IPS DF 19.7 (cell line): Measurements from ENCODE around the gene LIPF.
"Not testable (repeated sequence)": the region's sequence is repeated elsewhere in the genome, so short reads cannot be mapped to it uniquely, and the experiment has no call there.

Experiments
- DNase-seq: peaks from one replicate; pipeline ENCODE4 v3.0.0-alpha.2; 2013; ENCODE audit warnings: low read depth, low spot score

Gene LIPF

GRCh38 chr10:88676283-88677060 lies 12.2 kb downstream of the LIPF start:
- no peak for DNase-seq

GRCh38 chr10:88680958-88681357 lies 16.7 kb downstream of the LIPF start:
- DNase-seq = no peak

GRCh38 chr10:88682491-88682890 lies 18.2 kb downstream of the LIPF start:
- no peak for DNase-seq

- no peak for DNase-seq
These were observed 23.7 kb downstream of the LIPF start for GRCh38 chr10:88687853-88688467.

GRCh38 chr10:88689366-88689765 lies 25.1 kb downstream of the LIPF start:
- no peak for DNase-seq

- no peak for DNase-seq
These were observed 29.3 kb downstream of the LIPF start for GRCh38 chr10:88693392-88694020.

- peak; percentile 88 for DNase-seq
These were observed 38.8 kb downstream of the LIPF start for GRCh38 chr10:88702848-88703597.

- DNase-seq = no peak
These were observed 41.7 kb downstream of the LIPF start, which contains the start of gene LIPK for GRCh38 chr10:88705958-88706357. Gene LIPK (plus strand): TSS chr10:88706249. CDS start chr10:88724544, 18,295 bp downstream.

GRCh38 chr10:88707429-88708155 lies 43.4 kb downstream of the LIPF start:
- DNase-seq = no peak

GRCh38 chr10:88709361-88709760 lies 45.1 kb downstream of the LIPF start:
- DNase-seq = not testable (repeated sequence)

- no peak for DNase-seq
These were observed 51.3 kb downstream of the LIPF start for GRCh38 chr10:88715517-88715916.

GRCh38 chr10:88721392-88721791 lies 57.1 kb downstream of the LIPF start:
- DNase-seq = no peak

GRCh38 chr10:88725798-88726197 lies 61.6 kb downstream of the LIPF start:
- DNase-seq = no peak

GRCh38 chr10:88728107-88728763 lies 64.0 kb downstream of the LIPF start:
- DNase-seq = peak; percentile 73
